Mesenteric fat pad (tissue), 1 donor: ENCODE measurements around the gene FITM2. TPM values are rescaled to one million over a fixed set of nuclear protein-coding genes. Genes with fewer than 3 reads are reported as not detected.

ENCODE experiments used
- DNase-seq: peaks from one replicate; pipeline ENCODE4 v3.0.0-alpha.2; 2020; ENCODE audit warnings: low spot score
- total RNA-seq: library from RNA; stranded (reverse); fragmentation: NEBNext Ultra II Directional; extraction: Animal tissue kit (Norgen Biotek cat#: 25700); gene quantifications from one replicate; pipeline ENCODE4 v1.2.1, GENCODE V29; 2021
- donor health status: DM: yes; HTN: yes; CAD: no.

Gene FITM2
- total RNA-seq, 1 donor from 2014 or later, result 28.5 TPM

DNA sequence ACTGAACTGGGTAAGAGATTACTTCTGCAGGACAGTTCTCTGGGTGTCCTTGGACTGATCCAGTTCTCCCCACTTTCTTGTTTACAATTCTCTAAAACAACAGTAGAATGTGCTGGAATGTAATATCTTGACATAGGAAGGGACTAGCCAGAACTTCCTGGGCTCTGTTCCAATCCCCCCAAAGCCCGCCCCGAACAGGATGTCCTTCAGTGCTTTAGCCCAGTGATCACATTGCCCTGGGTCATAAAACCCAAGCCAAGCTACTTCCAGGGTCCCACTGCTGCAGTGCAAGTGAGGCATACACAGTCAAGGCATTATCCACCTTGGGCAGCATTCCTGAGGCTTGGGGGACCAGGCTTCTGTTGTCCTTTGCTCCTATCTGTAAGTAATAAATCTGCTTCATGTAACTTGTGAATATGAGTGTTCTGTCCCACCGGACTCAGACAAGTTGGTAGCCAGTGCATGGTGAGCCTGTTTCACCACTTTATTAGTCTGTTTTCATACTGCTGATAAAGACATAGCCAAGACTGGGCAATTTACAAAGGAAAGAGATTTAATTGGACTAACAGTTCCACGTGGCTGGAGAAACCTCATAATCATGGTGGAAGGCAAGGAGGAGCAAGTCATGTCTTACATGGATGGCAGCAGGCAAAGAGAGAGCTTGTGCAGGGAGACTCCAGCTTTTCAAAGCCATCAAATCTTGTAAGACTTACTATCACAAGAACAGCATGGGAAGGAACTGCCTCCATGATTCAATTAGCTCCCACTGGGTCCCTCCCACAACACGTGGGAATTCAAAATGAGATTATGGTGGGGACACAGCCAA, 23.5 kb downstream of the FITM2 start:
- no peak for DNase-seq

DNA sequence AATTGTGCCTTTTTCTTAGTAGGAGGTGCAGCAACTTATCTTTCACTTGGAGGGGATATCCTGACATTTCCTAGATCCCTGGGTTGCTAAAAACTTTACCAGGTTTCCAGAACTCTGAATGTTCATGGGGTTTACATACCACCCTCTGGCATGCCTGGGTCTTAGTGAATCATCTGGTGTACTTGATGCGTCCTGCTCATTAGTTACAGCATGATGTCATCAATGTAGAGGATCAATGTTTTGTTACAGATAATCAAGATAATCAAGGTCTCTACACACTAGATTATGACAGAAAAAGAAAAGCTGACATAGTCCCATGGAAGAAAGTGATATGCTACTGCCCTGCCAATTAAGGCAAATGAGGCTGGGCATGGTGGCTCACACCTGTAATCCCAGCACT, 27.0 kb downstream of the FITM2 start:
- DNase-seq, result no peak

DNA sequence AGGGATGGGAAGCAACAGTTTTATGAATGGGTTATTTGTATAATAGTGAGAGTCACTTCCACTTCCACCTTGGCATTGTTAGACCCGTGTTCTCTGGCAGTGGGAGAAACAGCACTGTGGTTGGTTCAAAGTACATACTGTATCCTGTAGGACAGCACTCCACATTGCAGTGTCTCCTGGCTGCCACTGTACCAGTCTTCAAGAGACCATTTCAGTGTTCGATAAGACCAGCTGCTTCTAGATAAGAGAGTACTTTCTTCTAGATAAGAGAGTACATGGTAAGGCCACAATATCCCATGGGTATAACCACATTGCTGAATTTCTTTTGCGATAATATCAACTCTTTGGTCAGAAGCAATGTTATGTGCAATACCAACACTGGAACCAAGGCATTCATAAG, 28.8 kb downstream of the FITM2 start:
- DNase-seq, result no peak

DNA sequence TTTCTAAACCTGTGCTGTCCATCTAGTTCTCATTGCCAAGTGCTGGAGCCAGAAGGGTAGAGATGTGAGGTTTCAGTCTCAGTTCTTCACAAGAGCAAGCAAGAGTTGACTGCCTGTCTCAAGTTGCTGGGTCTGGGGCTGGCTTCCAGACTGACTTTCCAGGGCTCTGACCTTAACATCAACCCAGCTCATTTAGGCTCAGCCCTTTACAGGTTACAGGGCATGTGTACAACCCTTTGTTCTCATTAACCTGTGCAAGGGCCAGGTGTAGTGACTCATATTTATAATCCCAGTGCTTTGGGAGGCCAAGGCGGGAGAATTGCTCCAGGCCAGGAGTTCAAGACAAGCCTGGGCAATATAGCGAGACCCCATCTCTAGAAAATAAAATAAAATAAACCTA, 30.6 kb downstream of the FITM2 start:
- no peak for DNase-seq

DNA sequence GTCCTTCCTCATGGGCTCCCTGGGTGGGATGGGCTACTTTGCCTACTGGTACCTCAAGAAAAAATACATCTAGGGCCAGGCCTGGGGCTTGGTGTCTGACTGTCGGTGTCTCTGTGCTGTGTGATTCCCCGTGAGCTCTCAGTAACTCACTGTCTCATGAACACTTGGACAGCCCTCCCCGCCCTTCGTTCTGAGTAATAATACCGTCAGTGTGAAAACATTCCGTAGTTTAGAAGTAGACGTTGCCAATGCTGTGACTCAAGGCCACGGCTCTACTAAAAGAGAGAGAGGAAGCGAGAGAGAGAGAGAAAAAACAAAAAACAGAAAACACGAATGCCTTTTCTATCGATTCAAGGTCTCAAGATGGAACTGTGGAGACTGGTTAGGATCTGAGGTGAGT, 31.8 kb downstream of the FITM2 start:
- no peak for DNase-seq

DNA sequence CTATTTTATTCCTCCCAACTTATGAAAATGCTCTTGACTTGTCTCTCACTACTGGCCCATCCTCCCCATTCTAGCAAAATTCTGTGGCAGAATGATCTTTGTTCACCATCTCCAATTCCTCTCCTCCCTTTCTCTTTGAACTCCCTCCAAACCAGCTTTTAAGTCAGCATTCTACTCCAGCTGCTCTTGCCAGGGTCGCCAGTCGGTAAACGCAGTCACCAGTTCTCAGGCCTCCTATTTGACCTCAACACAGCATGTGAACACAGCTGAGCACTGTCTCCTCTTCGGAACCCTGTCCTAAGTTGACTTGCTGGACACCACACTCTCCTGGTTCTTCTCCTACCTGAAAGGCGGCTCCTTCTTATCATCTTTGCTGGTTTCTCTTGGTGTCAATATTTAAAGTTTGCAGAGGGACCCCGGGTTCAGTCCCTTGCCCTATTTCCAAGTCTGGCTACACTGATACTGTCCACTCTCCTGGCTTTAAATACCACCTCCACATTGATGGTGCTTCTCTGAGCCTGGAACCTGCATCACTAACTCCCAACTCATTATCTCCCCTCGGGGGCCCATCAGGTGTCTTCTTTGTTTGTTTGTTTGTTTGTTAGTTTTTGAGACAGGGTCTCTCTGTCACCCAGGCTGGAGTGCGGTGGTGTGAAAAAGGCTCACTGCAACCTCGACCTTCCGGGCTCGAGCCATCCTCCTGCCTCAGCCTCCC, 36.5 kb downstream of the FITM2 start:
- no peak for DNase-seq

DNA sequence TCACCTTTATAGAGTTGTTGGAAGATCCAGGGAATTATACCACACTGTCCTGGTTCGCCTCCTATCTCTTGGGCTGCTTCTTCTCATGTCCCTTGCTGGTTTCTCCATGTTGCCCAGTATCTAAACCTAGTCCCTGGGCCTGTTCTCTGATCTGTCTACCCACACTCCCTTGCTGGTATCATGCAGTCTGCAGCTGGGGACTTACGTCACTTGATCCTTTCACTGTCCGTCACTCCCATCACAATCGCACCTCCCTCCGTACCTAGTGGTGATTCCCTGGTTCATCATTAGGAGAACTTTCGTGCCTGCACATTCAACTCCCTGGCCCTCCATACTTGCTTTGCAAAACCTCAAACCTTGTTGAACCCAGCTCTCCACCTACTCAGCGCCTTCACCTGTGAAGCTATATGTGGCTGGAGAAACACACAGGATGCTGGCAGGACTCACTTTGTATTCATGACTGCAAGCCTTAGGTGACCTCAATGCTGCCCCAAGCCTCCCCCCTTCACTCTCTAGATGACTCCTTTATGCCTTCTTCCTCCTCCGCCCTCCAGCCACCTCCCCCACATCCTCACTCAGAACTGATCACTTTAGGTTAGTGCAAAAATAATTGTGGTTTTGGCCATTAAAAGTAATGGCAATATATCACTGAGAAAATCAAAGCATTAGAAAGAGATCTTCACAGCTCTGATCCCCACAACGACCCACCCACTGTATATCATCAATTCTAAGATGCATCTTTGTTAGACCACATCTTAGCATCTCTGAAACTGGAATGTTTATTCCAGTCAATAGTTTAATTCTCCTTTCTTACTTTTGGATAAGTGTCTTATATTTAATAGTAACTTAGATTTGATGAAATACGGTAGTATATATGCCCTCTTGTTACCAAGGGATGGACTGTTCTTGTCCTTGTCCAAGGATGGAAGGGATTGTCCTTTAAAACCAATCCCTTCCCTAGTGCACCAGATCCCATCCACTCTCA, 37.5 kb downstream of the FITM2 start:
- DNase-seq, result no peak

DNA sequence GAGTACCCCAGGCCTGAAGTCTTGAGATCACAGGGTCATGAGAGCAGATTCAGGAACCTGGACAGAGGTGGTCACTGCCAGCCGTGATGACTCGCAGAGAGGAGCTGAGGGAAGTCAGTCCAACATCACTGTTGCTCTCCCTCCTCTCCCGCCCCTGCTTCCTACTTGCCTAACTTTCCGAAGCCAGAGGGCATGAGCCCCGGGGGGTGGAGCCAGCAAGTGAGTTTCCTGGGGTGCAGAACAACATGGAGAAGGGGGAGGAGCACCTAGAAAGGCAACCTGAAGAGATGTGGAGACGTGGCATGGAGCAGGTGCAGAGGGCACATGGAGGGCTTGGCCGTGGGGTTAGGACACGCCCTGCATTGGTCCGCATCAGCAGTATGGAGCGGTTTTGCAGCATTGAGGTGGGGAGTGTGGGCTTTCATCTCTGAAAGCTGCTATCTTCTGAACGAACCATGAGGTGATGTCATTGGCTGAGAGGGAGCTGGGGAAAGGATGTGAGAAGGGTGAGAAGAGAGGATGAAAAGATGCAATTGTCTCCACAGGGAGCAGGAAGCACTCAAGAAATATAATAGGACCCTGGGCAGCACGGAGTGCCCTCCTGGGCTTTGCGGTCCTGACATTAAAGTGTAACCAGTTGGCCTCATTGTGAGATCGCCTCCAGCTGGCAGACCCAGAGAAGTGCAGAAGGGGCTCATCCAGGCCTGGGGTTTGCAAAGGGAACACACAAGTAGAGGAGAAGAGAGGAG, 38.9 kb downstream of the FITM2 start:
- DNase-seq, result no peak

DNA sequence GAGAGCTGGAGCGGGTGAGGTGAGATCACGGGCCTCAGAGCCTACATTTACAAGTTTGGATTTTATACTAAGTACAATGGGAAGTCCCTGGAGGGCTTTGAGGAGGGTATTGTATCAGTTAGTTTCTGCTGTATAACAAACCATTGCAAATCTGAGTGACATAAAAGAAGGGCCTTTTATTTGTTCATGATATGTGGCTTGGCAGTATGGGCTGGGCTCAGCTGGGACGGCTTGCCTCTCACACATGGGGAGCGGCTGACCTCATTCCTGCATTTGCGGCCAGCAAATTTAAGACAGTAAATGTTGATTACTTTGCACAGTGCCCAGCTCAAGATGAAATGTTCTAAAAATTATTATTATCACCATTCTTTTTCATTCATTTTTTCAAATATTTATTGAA, 42.2 kb downstream of the FITM2 start:
- DNase-seq, result no peak

DNA sequence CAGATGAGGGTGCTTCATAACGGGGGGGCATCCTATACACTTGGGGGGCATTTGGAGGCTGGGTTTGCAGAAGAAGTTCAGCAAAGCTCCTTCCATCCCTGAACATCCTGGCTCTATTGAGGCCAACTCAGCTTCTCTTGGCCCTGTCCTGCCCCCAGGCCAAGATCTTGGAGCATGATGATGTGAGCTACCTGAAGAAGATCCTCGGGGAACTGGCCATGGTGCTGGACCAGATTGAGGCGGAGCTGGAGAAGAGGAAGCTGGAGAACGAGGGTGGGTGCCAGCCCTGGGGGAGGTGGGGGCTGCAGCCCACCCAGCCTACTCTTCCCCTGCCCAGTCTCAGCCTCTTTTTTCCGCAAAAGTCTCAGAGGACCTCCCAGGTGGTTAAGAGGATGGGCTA, 46.7 kb downstream of the FITM2 start:
- DNase-seq, result no peak

DNA sequence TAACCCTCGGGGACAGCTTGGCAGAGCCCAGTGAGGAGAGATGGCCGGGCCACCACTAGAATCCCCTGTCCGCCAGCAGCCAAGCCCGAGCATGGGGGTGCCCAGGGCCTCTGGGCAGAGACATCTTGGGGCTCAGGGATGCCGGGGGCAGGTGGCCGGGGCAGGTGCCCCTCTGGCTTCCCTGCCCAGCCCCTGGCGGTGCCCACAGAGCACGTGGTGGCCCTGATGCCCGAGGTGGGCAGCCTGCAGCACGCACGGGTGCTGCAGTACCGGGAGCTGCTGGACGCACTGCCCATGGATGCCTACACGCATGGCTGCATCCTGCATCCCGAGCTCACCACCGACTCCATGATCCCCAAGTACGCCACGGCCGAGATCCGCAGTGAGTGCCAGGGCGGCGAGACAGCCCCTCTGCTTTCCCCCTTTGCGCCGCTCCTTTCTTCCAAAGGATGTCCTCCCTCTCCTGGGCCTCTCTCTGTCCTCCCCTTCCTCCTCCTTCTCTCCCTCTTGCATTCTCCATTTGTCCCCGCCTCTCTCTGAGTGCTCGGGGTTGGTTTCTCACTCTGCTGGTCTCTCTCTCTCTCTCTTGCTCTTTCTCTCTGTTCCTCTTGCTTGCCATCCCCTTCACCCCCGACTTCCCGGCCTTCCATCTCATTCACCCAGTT, 52.6 kb downstream of the FITM2 start:
- no peak for DNase-seq

DNA sequence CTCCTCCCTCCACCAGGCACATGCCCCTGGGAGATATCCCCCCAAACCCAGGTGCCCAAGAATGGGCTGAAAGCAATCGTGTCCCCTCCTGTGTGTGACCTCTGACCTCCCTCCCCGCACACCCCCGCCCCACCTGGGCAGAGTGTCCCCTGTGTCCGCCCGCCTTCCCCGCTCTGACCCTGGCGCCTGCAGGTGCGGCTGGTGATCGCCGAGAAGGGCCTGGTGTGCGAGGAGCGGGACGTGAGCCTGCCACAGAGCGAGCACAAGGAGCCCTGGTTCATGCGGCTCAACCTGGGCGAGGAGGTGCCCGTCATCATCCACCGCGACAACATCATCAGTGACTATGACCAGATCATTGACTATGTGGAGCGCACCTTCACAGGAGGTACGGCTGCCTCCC, 54.0 kb downstream of the FITM2 start:
- DNase-seq, result no peak

DNA sequence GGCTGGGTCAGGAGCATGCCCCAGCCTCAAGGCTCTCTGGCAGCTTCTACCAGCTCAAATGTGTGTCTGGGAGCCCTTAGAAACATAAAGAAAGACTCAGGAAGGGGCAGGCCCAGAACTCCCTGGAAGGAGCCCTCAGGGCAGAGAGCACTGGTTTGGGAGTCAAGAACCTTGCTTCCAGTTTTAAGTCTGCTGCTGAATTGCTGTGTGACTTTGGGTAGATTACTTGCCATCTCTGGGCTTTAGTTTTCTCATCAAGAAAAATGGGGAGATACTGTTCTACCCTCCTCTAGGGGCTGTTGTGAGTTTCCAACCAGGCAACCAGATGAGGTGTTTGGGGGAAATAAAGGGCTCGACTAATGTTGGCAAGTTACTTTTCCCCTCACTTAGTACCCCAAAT, 55.1 kb downstream of the FITM2 start:
- no peak for DNase-seq

DNA sequence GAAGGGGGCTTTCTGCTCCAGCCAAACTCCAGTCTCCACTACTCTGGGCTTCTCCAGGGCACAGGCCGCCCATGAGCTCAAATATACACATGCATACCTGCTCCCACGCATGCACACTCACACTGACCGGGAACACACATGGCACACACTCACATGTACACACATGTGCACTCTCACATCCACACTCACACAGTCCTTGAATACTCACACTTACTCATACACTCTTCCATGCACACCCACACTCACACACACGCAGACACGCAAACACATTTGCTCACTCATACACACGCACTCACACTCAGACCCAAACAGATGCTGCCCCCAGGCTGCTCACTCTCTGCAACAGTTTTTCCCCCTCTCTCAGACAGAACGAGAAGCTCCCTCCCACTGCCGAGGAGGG, 56.9 kb downstream of the FITM2 start:
- no peak for DNase-seq

DNA sequence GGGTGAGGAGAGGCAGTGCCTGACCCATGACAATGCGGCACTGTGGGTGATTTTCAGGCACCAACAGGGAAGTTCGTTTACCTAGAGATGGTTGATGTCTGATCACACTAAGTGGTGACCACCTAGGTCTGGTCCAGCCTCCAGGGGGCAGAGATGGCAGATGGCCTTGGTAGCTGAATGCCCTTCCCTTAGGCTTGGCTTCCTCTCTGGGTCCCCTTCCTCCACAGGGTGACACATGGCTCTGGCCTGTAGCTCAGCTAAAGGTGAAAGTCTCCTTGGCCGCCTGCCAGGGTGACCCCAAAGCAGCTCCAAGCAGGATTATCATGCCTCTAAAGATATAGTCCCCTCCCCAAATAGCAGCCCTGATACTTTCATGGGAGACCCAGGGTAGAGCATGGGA, 57.5 kb downstream of the FITM2 start:
- no peak for DNase-seq

Other genes starting within 250 kb of the FITM2 start
- 5.6 TPM for gene JPH2, start 124.0 kb downstream of the FITM2 start, total RNA-seq
- 29.9 TPM for gene OSER1, start 100.4 kb downstream of the FITM2 start, total RNA-seq
- not detected for gene GDAP1L1, start 63.9 kb downstream of the FITM2 start, total RNA-seq
- not detected for gene R3HDML, start 25.8 kb upstream of the FITM2 start, total RNA-seq
- 0.51 TPM for gene HNF4A, start 44.5 kb upstream of the FITM2 start, total RNA-seq
- gene TTPAL, start 164.7 kb upstream of the FITM2 start, total RNA-seq, result 19.8 TPM
- 123 TPM for gene SERINC3, start 210.9 kb upstream of the FITM2 start, total RNA-seq